Measurements from ENCODE around the gene OXT.

DNA sequence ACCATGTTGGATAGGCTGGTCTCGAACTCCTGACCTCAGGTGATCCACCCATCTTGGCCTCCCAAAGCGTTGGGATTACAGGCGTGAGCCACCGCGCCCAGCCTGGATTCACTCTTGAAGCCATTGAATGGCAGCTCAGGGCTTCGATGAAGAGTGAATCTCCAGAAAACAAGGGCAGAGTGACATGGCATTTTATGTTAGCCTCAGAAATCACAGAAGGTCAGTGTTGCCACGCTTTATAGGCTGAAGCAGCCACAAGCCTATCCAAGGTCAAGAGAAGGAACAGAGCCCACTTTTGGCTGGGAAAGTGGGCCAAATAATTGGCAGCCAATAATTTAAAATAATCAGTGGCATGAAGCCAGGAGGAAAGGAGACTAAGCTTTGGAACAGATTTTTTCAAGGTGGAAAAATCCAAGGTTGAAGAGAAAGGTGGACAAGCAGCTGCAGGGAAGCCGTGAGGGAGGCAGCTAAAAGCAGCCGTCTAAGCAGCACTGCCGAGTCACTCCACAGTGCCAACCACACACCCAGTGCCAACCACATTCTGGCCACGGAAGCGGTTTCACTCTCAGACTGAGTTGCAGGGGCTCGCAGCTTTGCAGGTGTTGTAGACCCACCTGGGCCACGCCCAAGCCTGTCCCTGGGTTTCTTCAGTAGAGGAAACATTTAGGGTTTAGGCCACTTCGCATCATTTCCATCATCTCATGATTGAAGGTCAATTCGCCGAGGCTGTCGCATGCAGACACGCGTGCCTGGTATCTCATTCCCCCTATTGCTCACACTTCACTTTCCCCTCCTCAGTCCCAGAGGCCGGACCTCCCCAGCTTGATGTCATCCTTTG lies 30.5 kb downstream of the OXT start:
- TF ChIP-seq CTCF (IDR thresholded peaks at IDR 0.05; ENCODE audit: extremely low read depth in 1 of 2, insufficient read depth in 1 of 2, low read depth in 1 of 2, low read length in 2 of 2) (no peak), MYC (IDR thresholded peaks at IDR 0.05; ENCODE audit: low read depth, low read length) (no peak), JUN (IDR thresholded peaks at IDR 0.05; ENCODE audit: borderline replicate concordance, insufficient read depth, insufficient read length, low read depth) (no peak), EZH2 (IDR thresholded peaks at IDR 0.05; ENCODE audit: borderline replicate concordance, low read depth, low read length, severe bottlenecking) (no peak), POLR2A (IDR thresholded peaks at IDR 0.05; ENCODE audit: low read depth, low read length) (no peak), POLR2AphosphoS5 (IDR thresholded peaks at IDR 0.05; ENCODE audit: insufficient read depth, low read depth, low read length) (no peak), FOS (IDR thresholded peaks at IDR 0.05; ENCODE audit: borderline replicate concordance, insufficient read depth, low read length) (no peak), GATA2 (IDR thresholded peaks at IDR 0.05; ENCODE audit: insufficient read depth, insufficient read length, low read depth, low read length) (no peak)
- TF ChIP-seq, protein P1, sequence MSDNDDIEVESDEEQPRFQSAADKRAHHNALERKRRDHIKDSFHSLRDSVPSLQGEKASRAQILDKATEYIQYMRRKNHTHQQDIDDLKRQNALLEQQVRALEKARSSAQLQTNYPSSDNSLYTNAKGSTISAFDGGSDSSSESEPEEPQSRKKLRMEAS (IDR thresholded peaks at IDR 0.05; ENCODE audit: insufficient read depth, insufficient read length), result no peak

Measured in endothelial cell of umbilical vein (primary cell).